DOHH2 (cell line): ENCODE measurements around the gene MAP7D2.

Source experiments
- EZH2phosphoT487 ChIP-seq: fragments of 200-600 bp; sonication (generic); IDR thresholded peaks from 2 replicates; pipeline ENCODE4 v1.6.1; 2017; ENCODE audit warnings: borderline replicate concordance, mild to moderate bottlenecking, antibody characterized with exemption, low read length, moderate library complexity, mixed read lengths
- TF ChIP-seq, protein P1 (sequence below): fragments of 200-600 bp; sonication (generic); IDR thresholded peaks from one replicate; pipeline ENCODE4 v1.5.1; 2014; ENCODE audit warnings: antibody characterized with exemption, mild to moderate bottlenecking, low read depth, low read length; ENCODE audit not compliant: poor library complexity, severe bottlenecking

DNA sequence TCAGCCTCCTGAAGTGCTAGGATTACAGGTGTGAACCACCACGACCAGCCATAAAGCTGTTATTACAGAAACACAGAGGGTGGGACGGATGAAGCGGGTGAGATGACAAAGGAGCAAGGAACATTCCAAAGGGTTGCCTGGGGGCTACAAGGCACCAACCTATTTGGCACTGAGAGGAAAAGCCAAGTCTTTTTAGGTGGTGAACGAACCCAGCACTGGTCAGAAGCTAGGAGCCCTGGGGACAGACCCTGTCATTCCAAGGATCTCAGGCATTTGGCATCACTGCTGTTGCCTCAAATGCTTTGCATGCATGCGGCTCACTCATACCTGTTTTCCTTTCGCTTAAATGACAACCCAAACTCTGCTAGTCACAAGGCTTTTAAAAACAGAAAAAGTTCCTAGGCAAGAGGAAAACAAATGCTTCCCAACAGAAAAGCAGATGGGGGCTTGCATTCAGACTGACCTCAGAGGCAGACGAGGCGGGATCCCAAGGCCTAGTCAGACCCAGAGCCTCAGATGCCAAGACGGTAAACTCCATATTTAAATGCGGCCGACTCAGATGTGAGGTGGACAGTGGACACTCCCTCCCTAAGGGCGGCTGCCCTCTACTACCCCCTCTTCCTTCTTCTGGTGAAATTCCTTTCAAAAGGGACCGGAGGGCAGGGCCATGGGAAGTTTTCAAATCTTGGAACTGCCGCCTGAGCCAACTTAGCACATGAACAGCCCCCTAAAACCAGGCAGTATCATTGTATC is 4.5 kb downstream of the MAP7D2 start:
- TF ChIP-seq, protein P1, sequence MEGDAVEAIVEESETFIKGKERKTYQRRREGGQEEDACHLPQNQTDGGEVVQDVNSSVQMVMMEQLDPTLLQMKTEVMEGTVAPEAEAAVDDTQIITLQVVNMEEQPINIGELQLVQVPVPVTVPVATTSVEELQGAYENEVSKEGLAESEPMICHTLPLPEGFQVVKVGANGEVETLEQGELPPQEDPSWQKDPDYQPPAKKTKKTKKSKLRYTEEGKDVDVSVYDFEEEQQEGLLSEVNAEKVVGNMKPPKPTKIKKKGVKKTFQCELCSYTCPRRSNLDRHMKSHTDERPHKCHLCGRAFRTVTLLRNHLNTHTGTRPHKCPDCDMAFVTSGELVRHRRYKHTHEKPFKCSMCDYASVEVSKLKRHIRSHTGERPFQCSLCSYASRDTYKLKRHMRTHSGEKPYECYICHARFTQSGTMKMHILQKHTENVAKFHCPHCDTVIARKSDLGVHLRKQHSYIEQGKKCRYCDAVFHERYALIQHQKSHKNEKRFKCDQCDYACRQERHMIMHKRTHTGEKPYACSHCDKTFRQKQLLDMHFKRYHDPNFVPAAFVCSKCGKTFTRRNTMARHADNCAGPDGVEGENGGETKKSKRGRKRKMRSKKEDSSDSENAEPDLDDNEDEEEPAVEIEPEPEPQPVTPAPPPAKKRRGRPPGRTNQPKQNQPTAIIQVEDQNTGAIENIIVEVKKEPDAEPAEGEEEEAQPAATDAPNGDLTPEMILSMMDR = no peak
- TF ChIP-seq EZH2phosphoT487 = no peak
